AG04450 (cell line): ENCODE data around the gene GON7. TPM values are rescaled to one million over a fixed set of nuclear protein-coding genes. Genes with fewer than 3 reads are reported as not detected.

Source experiments
- CTCF ChIA-PET: fragments of 300-600, 350-600 bp; formaldehyde crosslinking; extraction: SDS; loops from one replicate; lab custom pipeline; 2022; ENCODE audit warnings: antibody characterized with exemption, inconsistent platforms; lab: Charles Lee
- POLR2A ChIA-PET: fragments of 350-600 bp; formaldehyde crosslinking; extraction: SDS; loops from one replicate; lab custom pipeline; 2021; ENCODE audit warnings: antibody characterized with exemption, inconsistent platforms; lab: Yijun Ruan, JAX
- DNase-seq: peaks from one replicate; pipeline ENCODE4 v3.0.0-alpha.2; 2011; ENCODE audit warnings: low read depth, low spot score
- H3K27ac ChIP-seq: one replicate; pipeline ENCODE4 v1.5.1; 2012; ENCODE audit warnings: low read depth, low read length, control low read depth
- H3K27me3 ChIP-seq: one replicate; pipeline ENCODE4 v1.6.0; 2012; ENCODE audit warnings: low read length; ENCODE audit not compliant: control insufficient read depth, insufficient read depth
- H3K4me3 ChIP-seq: 2 replicates; pipeline ENCODE4 v1.5.1; 2011; ENCODE audit warnings: mild to moderate bottlenecking, low read depth, low read length, control low read depth
- H3K9me3 ChIP-seq: 2 replicates; pipeline ENCODE4 v1.5.1; 2012; ENCODE audit warnings: low read length; ENCODE audit not compliant: control insufficient read depth, insufficient read depth
- polyA plus RNA-seq: library from polyadenylated mRNA; depleted of rRNA; stranded (reverse); fragments of >200 nt; gene quantifications from 2 replicates; pipeline ENCODE4 v1.2.3, GENCODE V29; 2011
- TF ChIP-seq, protein P1 (sequence below): IDR thresholded peaks from 2 replicates; pipeline ENCODE4 v1.5.1; 2011; ENCODE audit warnings: low read depth, low read length, control low read depth, inconsistent platforms

GON7 gene
- polyA plus RNA-seq, 1 experiment: 8.2 TPM

DNA sequence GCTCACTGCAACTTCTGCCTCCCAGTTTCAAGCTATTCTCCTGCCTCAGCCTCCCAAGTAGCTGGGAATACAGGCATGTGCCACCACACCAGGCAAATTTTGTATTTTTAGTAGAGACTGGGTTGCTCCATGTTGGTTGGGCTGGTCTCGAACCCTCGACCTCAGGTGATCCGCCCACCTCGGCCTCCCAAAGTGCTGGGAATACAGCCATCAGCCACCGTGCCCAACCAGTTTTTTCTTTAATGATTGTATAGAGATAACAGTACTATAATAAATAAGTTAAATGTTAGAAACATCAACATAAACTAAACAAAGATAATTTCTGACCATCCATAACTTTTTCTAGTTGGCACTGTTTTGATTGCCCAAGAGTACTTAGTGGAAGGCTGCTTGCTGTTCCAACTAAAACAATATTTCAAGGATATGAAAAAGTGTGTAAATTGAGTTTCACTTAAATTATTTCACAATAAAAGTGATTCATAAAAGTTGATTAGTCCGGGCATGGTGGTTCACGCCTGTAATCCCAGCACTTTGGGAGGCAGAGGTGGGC lies 5.6 kb downstream of the GON7 start:
- no peaks in the 10 kb centered on the region for H3K27me3 ChIP-seq
- TF ChIP-seq, protein P1, sequence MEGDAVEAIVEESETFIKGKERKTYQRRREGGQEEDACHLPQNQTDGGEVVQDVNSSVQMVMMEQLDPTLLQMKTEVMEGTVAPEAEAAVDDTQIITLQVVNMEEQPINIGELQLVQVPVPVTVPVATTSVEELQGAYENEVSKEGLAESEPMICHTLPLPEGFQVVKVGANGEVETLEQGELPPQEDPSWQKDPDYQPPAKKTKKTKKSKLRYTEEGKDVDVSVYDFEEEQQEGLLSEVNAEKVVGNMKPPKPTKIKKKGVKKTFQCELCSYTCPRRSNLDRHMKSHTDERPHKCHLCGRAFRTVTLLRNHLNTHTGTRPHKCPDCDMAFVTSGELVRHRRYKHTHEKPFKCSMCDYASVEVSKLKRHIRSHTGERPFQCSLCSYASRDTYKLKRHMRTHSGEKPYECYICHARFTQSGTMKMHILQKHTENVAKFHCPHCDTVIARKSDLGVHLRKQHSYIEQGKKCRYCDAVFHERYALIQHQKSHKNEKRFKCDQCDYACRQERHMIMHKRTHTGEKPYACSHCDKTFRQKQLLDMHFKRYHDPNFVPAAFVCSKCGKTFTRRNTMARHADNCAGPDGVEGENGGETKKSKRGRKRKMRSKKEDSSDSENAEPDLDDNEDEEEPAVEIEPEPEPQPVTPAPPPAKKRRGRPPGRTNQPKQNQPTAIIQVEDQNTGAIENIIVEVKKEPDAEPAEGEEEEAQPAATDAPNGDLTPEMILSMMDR: no peak
- no peak overlapping the region for H3K4me3 ChIP-seq
- H3K9me3 ChIP-seq: no peaks in the 10 kb centered on the region
- ChIA-PET CTCF (no interaction called here), POLR2A (no interaction called here)
- no peak overlapping the region for H3K27ac ChIP-seq
- DNase-seq: no peak

- H3K27me3 ChIP-seq: no peaks in the 10 kb centered on the region
- no peaks in the 10 kb centered on the region for H3K9me3 ChIP-seq
- no peak for DNase-seq
- TF ChIP-seq, protein P1: no peak
- ChIA-PET POLR2A (no interaction called here), CTCF (no interaction called here)
- no peak overlapping the region for H3K27ac ChIP-seq
- H3K4me3 ChIP-seq: no peak overlapping the region
Observed at GRCh38 chr14:93200553-93200952, 6.3 kb downstream of the GON7 start.

- Histone ChIP-seq H3K27me3 (no peaks in the 10 kb centered on the region), H3K9me3 (no peaks in the 10 kb centered on the region), H3K4me3 (no peak overlapping the region), H3K27ac (no peak overlapping the region)
- ChIA-PET POLR2A (no interaction called here), CTCF (no interaction called here)
- TF ChIP-seq, protein P1: no peak
- no peak for DNase-seq
Observed at GRCh38 chr14:93199031-93199430, 7.8 kb downstream of the GON7 start.

DNA sequence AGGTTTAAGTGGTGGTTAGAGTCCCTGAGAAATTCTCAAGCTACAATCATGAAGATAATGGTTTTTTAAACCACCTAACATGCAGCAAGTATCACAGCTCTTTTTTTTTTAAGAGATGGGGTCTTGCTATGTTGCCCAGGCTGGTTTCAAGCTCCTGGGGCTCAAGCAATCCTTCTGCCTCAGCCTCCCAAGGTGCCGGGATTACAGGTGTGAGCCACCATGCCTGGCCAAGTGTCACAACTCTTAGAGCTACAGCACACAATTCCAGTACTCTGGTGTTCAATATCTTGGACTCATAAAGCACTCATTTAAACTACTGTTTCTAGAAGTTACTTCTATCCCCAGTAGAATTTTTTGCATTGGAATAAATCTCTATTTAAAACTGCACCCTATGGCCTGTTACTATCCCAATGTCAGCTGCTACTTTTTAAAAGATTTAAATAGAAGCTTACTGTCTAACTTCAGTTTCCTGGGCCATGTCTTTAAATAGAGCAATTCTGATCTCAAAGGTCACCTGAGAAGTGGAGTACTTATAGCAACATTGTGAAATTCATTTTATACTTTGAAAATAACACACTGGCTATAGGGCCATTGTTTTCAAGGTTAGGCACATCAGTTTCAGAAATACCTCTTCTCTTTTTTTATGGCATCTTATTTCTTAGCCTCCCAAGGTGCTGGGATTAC lies 11.4 kb downstream of the GON7 start:
- Histone ChIP-seq H3K9me3 (no peaks in the 10 kb centered on the region), H3K27me3 (no peaks in the 10 kb centered on the region), H3K4me3 (no peak overlapping the region), H3K27ac (no peak overlapping the region)
- TF ChIP-seq, protein P1: no peak
- CTCF ChIA-PET: interaction anchor here (0.9 to 1.6 kb wide), 2 partner anchors 11 to 17 kb away, joined by 3 to 9 read pairs; partner anchors contain the start of genes GON7 and UBR7
- no peak for DNase-seq
- POLR2A ChIA-PET: interaction anchor here (0.7 kb wide), 1 partner anchor 10 kb away, joined by 3 read pairs; the partner anchor contains the start of genes LYSET and MOAP1

DNA sequence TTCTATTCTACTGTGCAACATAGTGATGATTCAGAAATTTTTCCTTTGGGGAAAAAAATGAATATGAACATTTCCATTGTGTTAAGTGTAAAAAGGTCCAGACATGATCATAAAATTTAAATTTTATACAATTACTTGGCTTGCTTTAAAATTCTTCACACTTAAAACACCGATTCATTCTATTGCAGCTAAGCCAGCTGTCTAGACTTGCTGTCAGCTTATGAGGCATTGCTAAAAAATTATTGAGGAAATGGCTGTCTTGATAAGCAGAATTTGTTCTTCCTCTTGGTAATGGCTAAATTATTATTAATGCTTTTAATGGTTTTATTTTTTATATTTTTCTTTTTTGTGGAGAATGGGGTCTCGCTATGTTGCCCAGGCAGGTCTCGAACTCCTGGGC lies 19.9 kb downstream of the GON7 start:
- TF ChIP-seq, protein P1: no peak
- Histone ChIP-seq H3K4me3 (no peak overlapping the region), H3K27me3 (no peaks in the 10 kb centered on the region), H3K9me3 (no peaks in the 10 kb centered on the region), H3K27ac (no peak overlapping the region)
- POLR2A ChIA-PET: no interaction called here
- CTCF ChIA-PET: interaction anchor here (1.3 to 1.5 kb wide), 2 partner anchors 9 to 20 kb away, joined by 6 to 10 read pairs; partner anchors contain the start of genes GON7 and UBR7
- no peak for DNase-seq
